ENCODE measurements around the gene CCDC121. TPM values are rescaled to one million over a fixed set of nuclear protein-coding genes. Genes with fewer than 3 reads are reported as not detected.
A peak's percentile ranks its signal among the peaks of the same experiment; 100 is the strongest.

CCDC121 gene
- total RNA-seq, 6 experiments from 2014 or later = 0.52 to 1.2 (median 0.97) TPM

DNA sequence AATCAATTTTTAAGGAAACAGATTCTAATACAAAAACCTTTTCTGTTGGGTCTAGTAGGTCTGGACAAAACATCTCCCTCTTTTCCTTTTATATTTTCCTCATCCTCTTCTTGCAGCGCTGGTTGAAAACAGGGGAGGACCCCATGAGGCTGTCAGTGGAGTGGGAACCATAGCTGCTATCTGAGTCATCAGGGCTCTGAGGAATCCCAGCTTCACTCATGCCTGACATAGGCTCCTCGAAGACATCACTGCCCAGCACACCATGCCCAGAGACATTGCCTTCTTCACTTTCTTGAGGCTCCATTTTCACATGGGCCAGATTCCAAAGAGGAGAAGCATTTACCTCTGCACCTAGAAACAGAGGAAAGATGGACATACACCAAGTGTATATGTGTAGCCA is 24.6 kb upstream of the CCDC121 start:
- peaks cover 57% of the 10 kb centered on the region for H3K36me3 Mint-ChIP-seq (ENCODE audit: low read depth)

GRCh38 chr2:27652790-27653189 is 24.0 kb upstream of the CCDC121 start:
- Mint-ChIP-seq H3K4me3 (no peak overlapping the region), H3K27me3 (ENCODE audit: insufficient read depth) (no peaks in the 10 kb centered on the region), H3K4me1 (ENCODE audit: low read depth) (peaks cover 40% of the 10 kb centered on the region), H3K9me3 (no peaks in the 10 kb centered on the region), H3K27ac (no peak overlapping the region), H3K36me3 (ENCODE audit: low read depth) (peaks cover 59% of the 10 kb centered on the region)
- TF ChIP-seq, protein P1, sequence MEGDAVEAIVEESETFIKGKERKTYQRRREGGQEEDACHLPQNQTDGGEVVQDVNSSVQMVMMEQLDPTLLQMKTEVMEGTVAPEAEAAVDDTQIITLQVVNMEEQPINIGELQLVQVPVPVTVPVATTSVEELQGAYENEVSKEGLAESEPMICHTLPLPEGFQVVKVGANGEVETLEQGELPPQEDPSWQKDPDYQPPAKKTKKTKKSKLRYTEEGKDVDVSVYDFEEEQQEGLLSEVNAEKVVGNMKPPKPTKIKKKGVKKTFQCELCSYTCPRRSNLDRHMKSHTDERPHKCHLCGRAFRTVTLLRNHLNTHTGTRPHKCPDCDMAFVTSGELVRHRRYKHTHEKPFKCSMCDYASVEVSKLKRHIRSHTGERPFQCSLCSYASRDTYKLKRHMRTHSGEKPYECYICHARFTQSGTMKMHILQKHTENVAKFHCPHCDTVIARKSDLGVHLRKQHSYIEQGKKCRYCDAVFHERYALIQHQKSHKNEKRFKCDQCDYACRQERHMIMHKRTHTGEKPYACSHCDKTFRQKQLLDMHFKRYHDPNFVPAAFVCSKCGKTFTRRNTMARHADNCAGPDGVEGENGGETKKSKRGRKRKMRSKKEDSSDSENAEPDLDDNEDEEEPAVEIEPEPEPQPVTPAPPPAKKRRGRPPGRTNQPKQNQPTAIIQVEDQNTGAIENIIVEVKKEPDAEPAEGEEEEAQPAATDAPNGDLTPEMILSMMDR (IDR thresholded peaks at IDR 0.05) = no peak
- DNase-seq = no peak

More for the DNA sequence above, 24.6 kb upstream of the CCDC121 start:
- Mint-ChIP-seq H3K9me3 (no peaks in the 10 kb centered on the region), H3K27ac (peak overlapping the region; percentile 30), H3K27me3 (ENCODE audit: insufficient read depth) (no peaks in the 10 kb centered on the region), H3K4me1 (ENCODE audit: low read depth) (peaks cover 37% of the 10 kb centered on the region), H3K4me3 (no peak overlapping the region)
- DNase-seq = no peak
- TF ChIP-seq, protein P1 (IDR thresholded peaks at IDR 0.05) = no peak

GRCh38 chr2:27652341-27652740 is 23.5 kb upstream of the CCDC121 start:
- Mint-ChIP-seq H3K27me3 (ENCODE audit: insufficient read depth) (no peaks in the 10 kb centered on the region), H3K4me1 (ENCODE audit: low read depth) (peaks cover 45% of the 10 kb centered on the region), H3K36me3 (ENCODE audit: low read depth) (peaks cover 63% of the 10 kb centered on the region), H3K4me3 (no peak overlapping the region), H3K27ac (no peak overlapping the region), H3K9me3 (no peaks in the 10 kb centered on the region)
- DNase-seq = no peak
- TF ChIP-seq, protein P1 (IDR thresholded peaks at IDR 0.05) = no peak

DNA sequence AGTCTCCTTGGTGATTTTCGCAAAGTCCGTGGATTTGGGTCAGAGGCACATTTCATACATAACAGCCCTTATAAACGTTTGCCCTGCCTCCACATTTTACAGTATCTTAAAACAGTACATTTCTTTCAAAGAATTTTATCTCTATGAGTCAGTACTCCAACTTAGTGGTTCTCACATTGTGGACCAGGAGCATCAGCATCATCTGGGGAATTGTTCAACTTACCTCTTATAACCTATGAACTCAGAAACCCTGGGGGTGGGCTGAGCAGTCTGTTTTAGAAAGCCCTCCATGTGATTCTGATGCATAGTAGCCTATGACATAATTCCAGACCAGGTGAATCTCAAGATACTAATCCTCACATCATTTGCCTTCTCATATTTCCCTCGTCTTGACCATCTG is 22.2 kb upstream of the CCDC121 start:
- Mint-ChIP-seq H3K9me3 (no peaks in the 10 kb centered on the region), H3K36me3 (ENCODE audit: low read depth) (peaks cover 62% of the 10 kb centered on the region), H3K4me3 (no peak overlapping the region), H3K27me3 (ENCODE audit: insufficient read depth) (no peaks in the 10 kb centered on the region), H3K4me1 (ENCODE audit: low read depth) (peaks cover 52% of the 10 kb centered on the region), H3K27ac (peak overlapping the region; percentile 21; the same call in 1 of the 2 replicates)
- DNase-seq = no peak
- TF ChIP-seq, protein P1 (IDR thresholded peaks at IDR 0.05) = no peak

- TF ChIP-seq, protein P1 (IDR thresholded peaks at IDR 0.05) = no peak
- H3K9me3 Mint-ChIP-seq = no peaks in the 10 kb centered on the region
- peak overlapping the region; percentile 60 for H3K27ac Mint-ChIP-seq
- H3K4me1 Mint-ChIP-seq (ENCODE audit: low read depth) = peaks cover 26% of the 10 kb centered on the region
- no peak for DNase-seq
- H3K36me3 Mint-ChIP-seq (ENCODE audit: low read depth) = peaks cover 30% of the 10 kb centered on the region
- H3K27me3 Mint-ChIP-seq (ENCODE audit: insufficient read depth) = no peaks in the 10 kb centered on the region
- no peak overlapping the region for H3K4me3 Mint-ChIP-seq
Observed at GRCh38 chr2:27647737-27648136, 18.9 kb upstream of the CCDC121 start.

DNA sequence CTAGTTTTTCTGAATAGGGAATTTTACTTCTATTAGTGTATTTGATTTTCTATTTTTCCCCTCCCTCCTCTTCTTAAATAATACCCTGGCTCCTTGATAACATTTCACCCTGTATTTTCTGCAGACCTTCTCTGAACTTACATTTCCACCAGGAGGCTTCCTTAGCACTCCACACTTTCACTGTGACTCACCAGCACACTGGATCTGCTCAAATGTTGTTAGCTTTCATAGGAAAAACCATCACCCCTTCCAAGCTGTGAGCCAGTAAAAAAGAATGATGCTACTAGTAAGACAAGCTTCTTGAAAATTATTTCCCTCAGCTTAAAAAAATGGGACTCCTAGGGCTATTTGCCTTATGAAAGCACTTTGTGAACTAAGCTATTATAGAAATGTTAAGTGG is 18.5 kb upstream of the CCDC121 start:
- H3K27me3 Mint-ChIP-seq (ENCODE audit: insufficient read depth) = no peaks in the 10 kb centered on the region
- H3K36me3 Mint-ChIP-seq (ENCODE audit: low read depth) = peaks cover 27% of the 10 kb centered on the region
- peak; percentile 65 for DNase-seq
- peak overlapping the region; percentile 60 for H3K27ac Mint-ChIP-seq
- TF ChIP-seq, protein P1 (IDR thresholded peaks at IDR 0.05) = no peak
- H3K9me3 Mint-ChIP-seq = no peaks in the 10 kb centered on the region
- H3K4me1 Mint-ChIP-seq (ENCODE audit: low read depth) = peaks cover 22% of the 10 kb centered on the region
- H3K4me3 Mint-ChIP-seq = no peak overlapping the region

Measured in HFFc6 (cell line).